ENCODE data around the gene SEMA7A.

SEMA7A gene

DNA sequence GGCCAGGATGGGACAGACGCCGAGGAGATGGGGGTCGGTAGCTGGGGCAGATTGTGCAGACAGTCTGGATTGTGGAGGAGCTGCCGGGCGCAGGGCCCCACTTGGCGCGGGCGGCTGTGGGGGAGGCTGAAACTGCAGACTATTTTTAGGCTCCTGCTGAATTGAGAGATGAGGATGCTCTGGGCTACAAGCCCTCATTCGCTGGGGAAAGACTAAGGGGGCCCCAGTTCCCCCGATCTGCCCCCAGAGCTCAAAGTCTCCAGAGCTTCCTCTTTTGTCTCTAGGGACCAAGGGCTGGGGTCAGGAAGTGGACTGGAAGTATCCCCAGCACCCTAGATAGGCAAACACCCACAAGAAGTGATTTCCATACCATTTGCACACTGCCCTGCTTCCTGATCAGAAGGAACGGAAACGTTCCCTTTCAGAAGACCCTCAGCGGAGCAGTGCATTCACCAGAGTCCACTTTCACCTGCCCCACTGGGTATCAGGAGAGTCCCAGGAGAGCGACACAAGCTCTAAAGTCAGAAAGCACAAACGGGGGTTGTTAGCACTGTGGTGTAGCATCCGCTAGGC lies 29.7 kb downstream of the SEMA7A start:
- Histone ChIP-seq H3K27ac (no peak overlapping the region), H3K4me2 (no peak overlapping the region), H2AFZ (ENCODE audit: low read depth) (no peak overlapping the region), H3K9ac (no peak overlapping the region), H3K4me1 (ENCODE audit: low read depth, poor library complexity, severe bottlenecking) (peaks cover 38% of the 10 kb centered on the region), H3K4me3 (IDR thresholded peaks at IDR 0.05; ENCODE audit: insufficient read depth, low read depth, low read length) (no peak overlapping the region), H4K20me1 (ENCODE audit: insufficient read depth) (no peaks in the 10 kb centered on the region), H3K36me3 (ENCODE audit: insufficient read depth) (no peaks in the 10 kb centered on the region), H3K27me3 (ENCODE audit: insufficient read depth, low read depth) (no peaks in the 10 kb centered on the region), H3K79me2 (ENCODE audit: insufficient read depth, low read depth) (no peaks in the 10 kb centered on the region)
- TF ChIP-seq, protein P1, sequence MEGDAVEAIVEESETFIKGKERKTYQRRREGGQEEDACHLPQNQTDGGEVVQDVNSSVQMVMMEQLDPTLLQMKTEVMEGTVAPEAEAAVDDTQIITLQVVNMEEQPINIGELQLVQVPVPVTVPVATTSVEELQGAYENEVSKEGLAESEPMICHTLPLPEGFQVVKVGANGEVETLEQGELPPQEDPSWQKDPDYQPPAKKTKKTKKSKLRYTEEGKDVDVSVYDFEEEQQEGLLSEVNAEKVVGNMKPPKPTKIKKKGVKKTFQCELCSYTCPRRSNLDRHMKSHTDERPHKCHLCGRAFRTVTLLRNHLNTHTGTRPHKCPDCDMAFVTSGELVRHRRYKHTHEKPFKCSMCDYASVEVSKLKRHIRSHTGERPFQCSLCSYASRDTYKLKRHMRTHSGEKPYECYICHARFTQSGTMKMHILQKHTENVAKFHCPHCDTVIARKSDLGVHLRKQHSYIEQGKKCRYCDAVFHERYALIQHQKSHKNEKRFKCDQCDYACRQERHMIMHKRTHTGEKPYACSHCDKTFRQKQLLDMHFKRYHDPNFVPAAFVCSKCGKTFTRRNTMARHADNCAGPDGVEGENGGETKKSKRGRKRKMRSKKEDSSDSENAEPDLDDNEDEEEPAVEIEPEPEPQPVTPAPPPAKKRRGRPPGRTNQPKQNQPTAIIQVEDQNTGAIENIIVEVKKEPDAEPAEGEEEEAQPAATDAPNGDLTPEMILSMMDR (conservative IDR thresholded peaks at IDR 0.05; ENCODE audit: low read depth, low read length): no peak

GRCh38 chr15:74403588-74403919 lies 30.2 kb downstream of the SEMA7A start:
- Histone ChIP-seq H3K79me2 (ENCODE audit: insufficient read depth, low read depth) (no peaks in the 10 kb centered on the region), H2AFZ (ENCODE audit: low read depth) (no peak overlapping the region), H3K27ac (no peak overlapping the region), H3K4me3 (IDR thresholded peaks at IDR 0.05; ENCODE audit: insufficient read depth, low read depth, low read length) (no peak overlapping the region), H3K4me1 (ENCODE audit: low read depth, poor library complexity, severe bottlenecking) (peaks cover 43% of the 10 kb centered on the region), H3K9ac (no peak overlapping the region), H3K36me3 (ENCODE audit: insufficient read depth) (no peaks in the 10 kb centered on the region), H3K27me3 (ENCODE audit: insufficient read depth, low read depth) (no peaks in the 10 kb centered on the region), H3K4me2 (no peak overlapping the region), H4K20me1 (ENCODE audit: insufficient read depth) (no peaks in the 10 kb centered on the region)
- TF ChIP-seq, protein P1 (conservative IDR thresholded peaks at IDR 0.05; ENCODE audit: low read depth, low read length): no peak

GRCh38 chr15:74402873-74403587 lies 30.7 kb downstream of the SEMA7A start:
- Histone ChIP-seq H3K4me1 (ENCODE audit: low read depth, poor library complexity, severe bottlenecking) (peaks cover 47% of the 10 kb centered on the region), H3K27ac (no peak overlapping the region), H3K4me3 (IDR thresholded peaks at IDR 0.05; ENCODE audit: insufficient read depth, low read depth, low read length) (no peak overlapping the region), H3K79me2 (ENCODE audit: insufficient read depth, low read depth) (no peaks in the 10 kb centered on the region), H3K27me3 (ENCODE audit: insufficient read depth, low read depth) (no peaks in the 10 kb centered on the region), H4K20me1 (ENCODE audit: insufficient read depth) (no peaks in the 10 kb centered on the region), H3K9ac (no peak overlapping the region), H3K36me3 (ENCODE audit: insufficient read depth) (no peaks in the 10 kb centered on the region), H3K4me2 (no peak overlapping the region), H2AFZ (ENCODE audit: low read depth) (no peak overlapping the region)
- TF ChIP-seq, protein P1 (conservative IDR thresholded peaks at IDR 0.05; ENCODE audit: low read depth, low read length): no peak

DNA sequence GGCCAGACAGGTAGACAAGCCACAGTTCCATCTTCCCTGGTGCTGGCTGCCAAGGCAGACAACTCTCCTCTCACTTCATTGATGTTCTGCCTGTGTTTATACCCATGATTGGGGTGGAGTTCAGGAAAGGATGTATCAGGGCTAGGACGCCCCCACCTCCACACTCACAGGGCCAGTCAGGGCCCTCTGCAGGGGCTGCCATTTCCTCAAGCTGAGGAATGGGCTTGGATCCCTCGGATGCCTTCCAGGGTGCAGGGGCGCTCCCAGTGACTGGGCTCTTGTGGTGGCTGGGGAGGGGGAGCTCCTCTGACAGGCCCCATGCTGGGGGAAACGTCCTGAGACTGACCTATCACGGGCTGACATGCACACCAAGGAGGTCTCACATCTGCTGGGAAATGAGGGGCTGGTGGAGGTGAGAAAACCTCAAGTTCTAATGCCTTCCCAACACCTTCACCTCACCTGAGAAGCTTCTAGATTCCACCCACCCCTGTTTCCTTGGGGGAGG lies 31.4 kb downstream of the SEMA7A start:
- Histone ChIP-seq H3K36me3 (ENCODE audit: insufficient read depth) (no peaks in the 10 kb centered on the region), H3K4me3 (IDR thresholded peaks at IDR 0.05; ENCODE audit: insufficient read depth, low read depth, low read length) (no peak overlapping the region), H4K20me1 (ENCODE audit: insufficient read depth) (no peaks in the 10 kb centered on the region), H3K27ac (no peak overlapping the region), H3K4me1 (ENCODE audit: low read depth, poor library complexity, severe bottlenecking) (peaks cover 53% of the 10 kb centered on the region), H3K9ac (no peak overlapping the region), H2AFZ (ENCODE audit: low read depth) (no peak overlapping the region), H3K27me3 (ENCODE audit: insufficient read depth, low read depth) (no peaks in the 10 kb centered on the region), H3K79me2 (ENCODE audit: insufficient read depth, low read depth) (no peaks in the 10 kb centered on the region), H3K4me2 (no peak overlapping the region)
- TF ChIP-seq, protein P1 (conservative IDR thresholded peaks at IDR 0.05; ENCODE audit: low read depth, low read length): no peak
